AG04450 (cell line): ENCODE measurements around the gene OR2T2. TPM values are rescaled to one million over a fixed set of nuclear protein-coding genes. Genes with fewer than 3 reads are reported as not detected.
"Not testable (repeated sequence)": the region's sequence is repeated elsewhere in the genome, so short reads cannot be mapped to it uniquely, and the experiment has no call there.

Source experiments
- CTCF ChIA-PET: fragments of 300-600, 350-600 bp; formaldehyde crosslinking; extraction: SDS; loops from one replicate; lab custom pipeline; 2022; ENCODE audit warnings: antibody characterized with exemption, inconsistent platforms; lab: Charles Lee
- POLR2A ChIA-PET: fragments of 350-600 bp; formaldehyde crosslinking; extraction: SDS; loops from one replicate; lab custom pipeline; 2021; ENCODE audit warnings: antibody characterized with exemption, inconsistent platforms; lab: Yijun Ruan, JAX
- DNase-seq: peaks from one replicate; pipeline ENCODE4 v3.0.0-alpha.2; 2011; ENCODE audit warnings: low read depth, low spot score
- H3K27ac ChIP-seq: one replicate; pipeline ENCODE4 v1.5.1; 2012; ENCODE audit warnings: low read depth, low read length, control low read depth
- H3K27me3 ChIP-seq: one replicate; pipeline ENCODE4 v1.6.0; 2012; ENCODE audit warnings: low read length; ENCODE audit not compliant: control insufficient read depth, insufficient read depth
- H3K4me3 ChIP-seq: 2 replicates; pipeline ENCODE4 v1.5.1; 2011; ENCODE audit warnings: mild to moderate bottlenecking, low read depth, low read length, control low read depth
- H3K9me3 ChIP-seq: 2 replicates; pipeline ENCODE4 v1.5.1; 2012; ENCODE audit warnings: low read length; ENCODE audit not compliant: control insufficient read depth, insufficient read depth
- polyA plus RNA-seq: library from polyadenylated mRNA; depleted of rRNA; stranded (reverse); fragments of >200 nt; gene quantifications from 2 replicates; pipeline ENCODE4 v1.2.3, GENCODE V29; 2011
- TF ChIP-seq, protein P1 (sequence below): IDR thresholded peaks from 2 replicates; pipeline ENCODE4 v1.5.1; 2011; ENCODE audit warnings: low read depth, low read length, control low read depth, inconsistent platforms

The OR2T2 gene
- polyA plus RNA-seq, 1 experiment: not detected

DNA sequence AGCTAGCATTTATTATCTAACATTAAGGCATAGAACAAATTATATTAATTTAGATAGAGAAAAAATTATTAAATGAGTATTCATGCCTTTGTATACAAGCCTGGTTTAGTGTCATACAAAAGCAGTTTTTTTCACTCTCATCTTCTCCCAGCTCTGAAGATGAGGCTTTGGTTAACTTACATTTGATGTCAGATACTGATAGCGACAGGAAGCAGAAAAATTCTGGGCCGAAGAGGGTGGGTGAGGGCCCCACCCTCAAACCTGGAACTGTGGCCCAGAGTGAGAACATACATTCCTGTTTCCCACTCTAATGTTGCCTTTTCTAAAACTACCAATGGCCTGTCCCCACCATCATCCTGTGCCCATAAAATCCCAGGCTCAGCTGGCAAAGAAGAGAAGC lies 27.6 kb upstream of the OR2T2 start:
- Histone ChIP-seq H3K9me3 (peaks cover 12% of the 10 kb centered on the region), H3K4me3 (no peak overlapping the region), H3K27me3 (no peaks in the 10 kb centered on the region), H3K27ac (no peak overlapping the region)
- CTCF ChIA-PET: no interaction called here
- POLR2A ChIA-PET: no interaction called here
- TF ChIP-seq, protein P1, sequence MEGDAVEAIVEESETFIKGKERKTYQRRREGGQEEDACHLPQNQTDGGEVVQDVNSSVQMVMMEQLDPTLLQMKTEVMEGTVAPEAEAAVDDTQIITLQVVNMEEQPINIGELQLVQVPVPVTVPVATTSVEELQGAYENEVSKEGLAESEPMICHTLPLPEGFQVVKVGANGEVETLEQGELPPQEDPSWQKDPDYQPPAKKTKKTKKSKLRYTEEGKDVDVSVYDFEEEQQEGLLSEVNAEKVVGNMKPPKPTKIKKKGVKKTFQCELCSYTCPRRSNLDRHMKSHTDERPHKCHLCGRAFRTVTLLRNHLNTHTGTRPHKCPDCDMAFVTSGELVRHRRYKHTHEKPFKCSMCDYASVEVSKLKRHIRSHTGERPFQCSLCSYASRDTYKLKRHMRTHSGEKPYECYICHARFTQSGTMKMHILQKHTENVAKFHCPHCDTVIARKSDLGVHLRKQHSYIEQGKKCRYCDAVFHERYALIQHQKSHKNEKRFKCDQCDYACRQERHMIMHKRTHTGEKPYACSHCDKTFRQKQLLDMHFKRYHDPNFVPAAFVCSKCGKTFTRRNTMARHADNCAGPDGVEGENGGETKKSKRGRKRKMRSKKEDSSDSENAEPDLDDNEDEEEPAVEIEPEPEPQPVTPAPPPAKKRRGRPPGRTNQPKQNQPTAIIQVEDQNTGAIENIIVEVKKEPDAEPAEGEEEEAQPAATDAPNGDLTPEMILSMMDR: no peak
- DNase-seq: no peak

DNA sequence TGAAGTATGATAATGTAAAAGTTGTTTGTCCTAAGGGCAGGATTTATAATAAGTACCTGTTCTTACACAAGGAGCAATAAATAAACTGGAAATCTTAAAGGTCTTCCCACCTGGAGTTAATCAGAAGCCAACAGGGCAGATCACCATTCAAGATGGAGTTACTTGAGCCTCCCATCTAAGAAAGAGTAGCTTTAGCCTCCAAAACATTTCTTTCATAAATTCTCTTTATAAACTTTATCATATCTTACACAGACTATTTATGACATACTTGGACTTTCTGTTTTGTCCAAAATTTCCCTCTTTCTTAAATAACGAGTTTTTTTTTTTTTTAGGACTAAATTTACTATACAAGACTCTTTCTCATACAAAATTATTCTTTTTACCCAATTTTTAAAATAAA lies 24.1 kb upstream of the OR2T2 start:
- Histone ChIP-seq H3K27ac (no peak overlapping the region), H3K9me3 (peaks cover 12% of the 10 kb centered on the region), H3K4me3 (no peak overlapping the region), H3K27me3 (no peaks in the 10 kb centered on the region)
- no peak for DNase-seq
- CTCF ChIA-PET: no interaction called here
- TF ChIP-seq, protein P1: no peak
- POLR2A ChIA-PET: no interaction called here

DNA sequence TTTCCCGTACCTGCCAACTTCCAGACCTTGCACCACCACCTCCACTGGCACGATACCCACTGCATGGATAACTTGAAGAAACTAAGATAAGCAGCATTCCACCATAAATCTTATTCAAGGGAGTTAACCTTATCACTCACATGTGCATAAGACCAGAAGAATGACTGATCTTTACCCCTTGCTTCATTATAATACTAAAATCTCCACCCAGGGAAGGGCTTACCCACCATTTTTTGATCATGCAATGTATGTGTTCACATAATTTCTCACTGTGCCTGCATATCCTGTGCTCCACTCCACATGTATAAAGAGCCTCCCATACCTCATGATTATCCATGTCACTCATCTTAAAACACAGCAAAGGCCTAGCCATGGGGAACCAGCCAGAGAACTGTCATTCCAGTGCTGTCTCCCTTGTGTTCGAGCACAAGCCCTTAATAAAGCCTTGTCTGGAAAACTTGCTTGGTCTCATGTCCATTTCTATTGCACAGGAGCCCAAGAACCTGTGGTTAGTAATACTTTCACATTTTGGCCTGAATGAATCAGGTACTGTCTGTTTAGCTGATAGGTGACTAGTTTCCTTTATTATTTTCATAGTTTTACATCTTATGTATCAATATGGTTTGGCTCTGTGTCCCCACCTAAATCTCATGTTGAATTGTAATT lies 17.8 kb upstream of the OR2T2 start:
- H3K27ac ChIP-seq, POLR2A ChIA-PET, CTCF ChIA-PET, H3K27me3 ChIP-seq, H3K9me3 ChIP-seq, H3K4me3 ChIP-seq, DNase-seq: not testable (repeated sequence)

DNA sequence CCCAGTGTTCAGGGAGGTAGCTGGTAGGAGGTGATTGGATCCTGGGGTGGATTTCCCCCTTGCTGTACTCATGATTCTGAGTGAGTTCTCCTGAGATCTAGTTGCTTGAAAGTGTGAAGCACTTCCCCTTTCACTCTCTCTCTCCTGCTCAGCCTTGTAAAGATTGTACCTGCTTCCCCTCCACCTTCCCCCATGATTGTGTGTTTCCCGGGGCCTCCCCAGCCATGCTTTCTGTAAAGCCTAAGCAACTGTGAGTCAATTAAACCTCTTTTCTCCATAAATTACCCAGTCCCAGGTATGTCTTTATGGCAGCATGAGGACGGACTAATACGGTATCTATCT lies 17.3 kb upstream of the OR2T2 start:
- DNase-seq, CTCF ChIA-PET: not testable (repeated sequence)

DNA sequence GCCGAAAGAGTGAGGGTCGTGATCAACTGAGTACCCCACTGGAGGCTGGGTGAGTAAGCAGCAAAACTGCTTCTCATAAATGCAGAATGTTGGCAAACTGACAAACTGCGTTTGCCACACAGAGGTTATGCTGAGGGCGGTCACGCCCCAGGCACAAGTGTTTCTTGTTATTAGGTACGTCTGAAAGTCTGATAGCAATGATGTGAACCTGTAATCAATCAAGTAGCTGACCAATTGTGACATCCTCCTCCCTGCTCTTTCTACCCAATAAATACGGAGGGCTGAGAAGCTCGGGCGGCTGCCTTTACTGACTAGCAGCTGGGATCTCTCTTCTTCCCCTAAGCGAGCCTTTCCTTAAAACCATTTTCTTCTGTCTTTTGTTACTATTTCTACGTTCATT lies 13.8 kb upstream of the OR2T2 start:
- CTCF ChIA-PET, H3K27me3 ChIP-seq, H3K27ac ChIP-seq, H3K9me3 ChIP-seq, H3K4me3 ChIP-seq, POLR2A ChIA-PET, DNase-seq: not testable (repeated sequence)

More for the DNA sequence above, 17.3 kb upstream of the OR2T2 start:
- H3K27ac ChIP-seq, POLR2A ChIA-PET, H3K9me3 ChIP-seq, H3K4me3 ChIP-seq, H3K27me3 ChIP-seq: not testable (repeated sequence)

DNA sequence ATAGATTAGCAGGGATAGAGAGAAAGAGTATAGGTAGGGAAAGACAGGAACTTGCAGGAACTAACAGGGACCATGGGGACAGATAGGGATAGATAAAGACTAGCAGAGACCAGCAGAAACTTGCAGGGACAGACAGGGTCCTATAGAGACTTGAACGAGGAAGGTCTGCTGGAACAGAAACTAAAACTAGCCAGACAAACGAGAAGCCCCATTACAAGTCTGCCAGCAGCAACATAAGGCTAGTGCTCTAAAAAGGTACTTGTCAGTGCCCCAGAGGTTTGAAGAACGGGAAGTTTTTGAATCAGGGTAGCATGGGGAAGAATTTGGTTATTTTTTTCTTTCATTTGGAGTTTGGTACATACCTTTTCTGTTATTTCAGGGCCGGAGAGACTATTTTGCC lies 13.2 kb upstream of the OR2T2 start:
- CTCF ChIA-PET, DNase-seq, POLR2A ChIA-PET, H3K9me3 ChIP-seq, H3K4me3 ChIP-seq, H3K27me3 ChIP-seq, H3K27ac ChIP-seq: not testable (repeated sequence)

DNA sequence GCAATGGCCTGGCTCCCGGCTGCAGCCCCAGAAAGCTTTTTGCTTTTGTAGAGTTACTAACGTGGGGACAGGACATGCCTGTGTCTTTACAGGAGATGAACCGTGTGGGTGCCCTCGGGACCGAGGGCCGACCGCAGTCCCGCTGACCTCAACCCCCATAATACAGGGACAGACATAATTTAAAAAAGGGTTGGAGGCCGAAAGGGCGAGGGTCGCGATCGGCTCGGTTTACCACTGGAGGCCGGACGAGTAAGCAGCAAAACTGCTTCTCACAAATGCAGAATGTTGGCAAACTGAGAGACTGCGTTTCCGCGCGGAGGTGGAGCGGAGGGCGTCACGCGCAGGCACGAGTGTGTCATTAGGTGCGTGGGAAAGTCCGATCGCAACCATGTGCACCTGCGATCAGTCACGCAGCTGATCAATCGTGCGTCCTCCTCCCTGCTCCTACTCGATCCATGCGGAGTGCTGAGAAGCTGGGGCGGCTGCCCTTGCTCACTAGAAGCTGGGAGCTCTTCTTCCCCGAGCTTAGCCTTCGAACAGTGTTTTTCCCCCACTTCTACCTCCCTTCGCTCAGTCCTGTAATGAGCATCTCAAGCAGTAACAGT lies 11.5 kb upstream of the OR2T2 start:
- H3K27me3 ChIP-seq, H3K9me3 ChIP-seq, CTCF ChIA-PET, POLR2A ChIA-PET, H3K4me3 ChIP-seq, H3K27ac ChIP-seq, DNase-seq: not testable (repeated sequence)

DNA sequence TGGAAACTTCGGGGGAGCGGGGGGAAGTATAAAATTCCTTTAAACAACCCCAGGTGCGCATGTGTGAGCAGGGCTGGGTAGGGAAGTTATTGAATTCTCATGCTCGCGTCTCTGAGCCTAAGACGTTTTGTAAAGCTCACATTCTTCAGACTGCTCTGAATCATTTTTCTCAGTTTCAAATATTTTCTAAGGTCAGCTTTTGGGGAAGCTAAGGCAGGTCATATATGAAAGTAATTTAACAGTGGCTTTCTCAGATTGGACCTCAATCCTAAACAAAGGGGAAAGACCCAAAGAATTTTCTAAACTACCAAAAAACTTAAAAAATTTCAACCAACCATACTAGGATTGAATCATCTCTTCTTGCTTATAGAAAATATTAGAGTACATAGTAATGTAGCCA lies 10.5 kb upstream of the OR2T2 start:
- POLR2A ChIA-PET, CTCF ChIA-PET, H3K4me3 ChIP-seq, DNase-seq, H3K9me3 ChIP-seq, H3K27me3 ChIP-seq, H3K27ac ChIP-seq: not testable (repeated sequence)

DNA sequence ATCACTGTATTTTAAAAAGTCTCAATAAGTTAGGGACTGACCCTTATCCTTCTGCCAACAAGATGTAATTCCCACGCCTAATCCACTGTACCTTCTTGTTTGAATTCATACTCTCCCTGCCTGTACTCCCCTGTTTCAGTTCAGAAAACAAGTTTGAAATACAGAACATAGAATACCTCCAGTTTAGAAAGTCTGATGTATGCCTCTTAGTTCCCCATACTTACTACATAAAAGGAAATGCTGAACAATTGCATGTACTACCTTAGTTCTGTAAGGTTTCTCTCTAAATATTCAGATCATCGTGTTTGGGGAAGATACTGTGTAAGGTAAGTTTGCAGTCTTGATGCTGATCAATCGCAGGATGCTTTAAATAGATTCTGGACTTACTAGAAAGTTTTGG lies 9.1 kb upstream of the OR2T2 start:
- H3K27me3 ChIP-seq, DNase-seq, H3K4me3 ChIP-seq, H3K27ac ChIP-seq, CTCF ChIA-PET, H3K9me3 ChIP-seq, POLR2A ChIA-PET: not testable (repeated sequence)

DNA sequence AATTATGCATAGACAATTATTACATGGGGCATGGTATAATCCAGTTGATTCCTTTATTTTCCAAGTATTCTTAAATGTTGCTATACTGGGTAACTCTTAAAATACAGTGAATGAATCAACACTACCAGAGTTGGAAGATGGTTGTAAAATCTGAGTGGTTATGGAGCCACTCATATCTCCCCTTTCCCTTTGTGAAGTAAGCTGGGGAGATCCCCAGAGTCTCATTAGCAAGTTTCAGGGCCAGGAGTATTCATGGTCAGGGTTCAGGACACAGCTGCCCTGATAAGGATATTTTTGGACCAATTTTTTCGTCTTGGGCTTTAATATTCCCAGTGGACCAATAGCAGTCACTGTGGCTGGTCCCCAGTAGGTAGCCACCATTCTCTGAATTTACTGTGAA lies 6.8 kb upstream of the OR2T2 start:
- H3K27ac ChIP-seq, POLR2A ChIA-PET, CTCF ChIA-PET, H3K4me3 ChIP-seq, H3K27me3 ChIP-seq, DNase-seq, H3K9me3 ChIP-seq: not testable (repeated sequence)
